Inflammatory macrophage treated with lipopolysaccharide for 4 hours (primary cell): Measurements from ENCODE around the gene FMN1.

Experiments used
- DNase-seq: peaks from one replicate; pipeline ENCODE4 v3.0.0-alpha.2; 2020

The FMN1 gene

GRCh38 chr15:33194704-33195670 is at the start of gene FMN1:
Gene FMN1, minus strand, starts transcription at chr15:33194714. Its CDS starts 39,800 bp downstream, at chr15:33154914.
- DNase-seq, result peak; percentile 96

DNA sequence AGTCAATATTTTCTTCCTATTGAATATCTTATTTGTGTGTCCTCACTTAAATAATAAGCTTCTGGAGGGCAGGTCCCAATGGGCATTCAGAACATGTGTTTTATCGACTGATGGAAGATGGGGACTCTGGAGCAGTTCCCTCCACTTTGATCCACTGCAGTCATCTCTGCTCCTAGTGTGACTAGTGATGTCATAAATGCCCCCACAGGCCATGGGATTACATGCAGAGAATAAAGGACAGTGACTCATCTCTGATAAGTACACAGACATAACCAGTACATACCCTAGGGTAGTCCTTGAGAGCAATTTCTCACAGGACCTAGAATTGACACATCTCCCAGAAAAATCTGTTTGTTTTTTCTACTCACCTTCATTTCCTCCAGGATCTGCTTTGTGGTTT is 49.4 kb upstream of the FMN1 start:
- peak; percentile 44 for DNase-seq

- no peak for DNase-seq
These were observed 48.9 kb upstream of the FMN1 start for GRCh38 chr15:33243393-33243792.

DNA sequence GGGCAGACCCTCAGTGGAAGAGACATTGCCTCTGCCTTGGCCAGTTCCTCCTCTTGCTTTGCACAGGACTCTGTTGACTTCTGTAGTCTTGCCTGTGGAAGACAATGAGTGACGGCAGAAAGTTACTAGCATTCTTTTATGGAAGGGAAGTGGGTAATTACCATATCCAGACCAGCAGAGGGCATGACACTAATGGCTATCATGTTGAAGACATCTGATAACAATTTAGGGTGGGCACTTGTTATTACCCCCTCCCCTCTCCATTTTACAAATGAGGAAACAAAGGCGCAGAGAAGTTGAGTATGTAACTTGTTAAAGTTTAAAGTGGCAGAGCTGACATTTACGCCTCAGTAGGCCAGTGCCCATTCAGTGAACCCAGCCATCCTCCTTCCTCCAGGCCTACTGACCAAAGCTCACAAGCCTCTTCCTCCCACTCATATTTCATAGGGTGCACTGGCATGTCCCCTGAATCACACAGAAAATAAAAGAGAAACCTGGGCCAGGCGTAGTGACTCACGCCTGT is 48.2 kb upstream of the FMN1 start:
- peak; percentile 47 for DNase-seq

- DNase-seq, result no peak
These were observed 47.7 kb upstream of the FMN1 start for GRCh38 chr15:33242165-33242564.

DNA sequence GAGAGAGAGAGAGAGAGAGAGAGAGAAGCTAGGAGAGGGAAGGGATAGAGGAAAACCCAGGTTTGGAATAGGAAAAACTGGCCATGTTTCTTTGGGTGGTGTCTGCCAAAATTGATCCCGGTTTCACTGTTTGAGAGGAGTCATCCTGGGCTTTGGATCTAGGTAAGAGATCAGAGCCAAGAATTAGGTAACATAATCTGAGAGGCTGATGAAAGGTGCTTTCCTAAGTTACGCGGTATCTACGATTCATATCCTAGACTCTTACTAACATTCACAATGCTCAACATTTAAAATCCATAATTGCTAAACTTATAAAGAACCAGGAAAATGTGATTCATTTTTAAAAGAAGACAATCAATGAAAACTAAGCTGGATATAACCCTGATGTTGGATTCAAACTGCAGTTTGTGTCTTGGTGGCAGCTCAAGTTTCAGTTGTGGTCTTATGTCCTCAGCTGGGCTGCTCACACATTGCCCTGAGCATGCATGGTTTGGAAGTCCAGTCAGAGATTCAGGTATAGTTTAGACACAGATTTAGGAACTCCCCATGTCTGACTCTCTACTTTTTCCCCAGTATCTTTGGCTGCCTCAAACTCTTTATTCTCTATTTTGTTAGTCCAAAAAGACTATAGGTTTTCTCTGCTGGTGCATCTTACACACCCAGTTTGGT is 42.5 kb upstream of the FMN1 start:
- DNase-seq, result peak; percentile 27

GRCh38 chr15:33234020-33234461 is 39.5 kb upstream of the FMN1 start:
- DNase-seq, result peak; percentile 13

GRCh38 chr15:33226559-33227181 is 32.2 kb upstream of the FMN1 start:
- DNase-seq, result peak; percentile 81

DNA sequence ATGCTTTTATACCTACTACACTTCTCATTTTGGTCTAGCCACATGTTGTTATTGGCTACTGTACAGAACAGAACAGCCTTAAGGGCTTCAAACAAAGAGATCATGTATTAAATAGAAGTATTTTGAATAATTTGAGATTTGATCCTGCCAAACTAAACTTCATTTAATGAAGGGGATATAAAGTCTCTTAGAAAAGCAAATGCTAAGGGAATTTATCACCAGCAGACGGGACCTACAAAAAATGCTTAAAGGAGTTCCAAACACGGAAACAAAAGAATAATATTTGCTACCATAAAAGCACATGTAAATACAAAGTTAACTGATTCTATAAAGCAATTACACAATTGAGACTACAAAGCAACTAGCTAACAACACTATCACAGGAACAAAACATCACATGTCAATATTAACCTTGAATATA is 23.6 kb upstream of the FMN1 start:
- DNase-seq, result no peak

DNA sequence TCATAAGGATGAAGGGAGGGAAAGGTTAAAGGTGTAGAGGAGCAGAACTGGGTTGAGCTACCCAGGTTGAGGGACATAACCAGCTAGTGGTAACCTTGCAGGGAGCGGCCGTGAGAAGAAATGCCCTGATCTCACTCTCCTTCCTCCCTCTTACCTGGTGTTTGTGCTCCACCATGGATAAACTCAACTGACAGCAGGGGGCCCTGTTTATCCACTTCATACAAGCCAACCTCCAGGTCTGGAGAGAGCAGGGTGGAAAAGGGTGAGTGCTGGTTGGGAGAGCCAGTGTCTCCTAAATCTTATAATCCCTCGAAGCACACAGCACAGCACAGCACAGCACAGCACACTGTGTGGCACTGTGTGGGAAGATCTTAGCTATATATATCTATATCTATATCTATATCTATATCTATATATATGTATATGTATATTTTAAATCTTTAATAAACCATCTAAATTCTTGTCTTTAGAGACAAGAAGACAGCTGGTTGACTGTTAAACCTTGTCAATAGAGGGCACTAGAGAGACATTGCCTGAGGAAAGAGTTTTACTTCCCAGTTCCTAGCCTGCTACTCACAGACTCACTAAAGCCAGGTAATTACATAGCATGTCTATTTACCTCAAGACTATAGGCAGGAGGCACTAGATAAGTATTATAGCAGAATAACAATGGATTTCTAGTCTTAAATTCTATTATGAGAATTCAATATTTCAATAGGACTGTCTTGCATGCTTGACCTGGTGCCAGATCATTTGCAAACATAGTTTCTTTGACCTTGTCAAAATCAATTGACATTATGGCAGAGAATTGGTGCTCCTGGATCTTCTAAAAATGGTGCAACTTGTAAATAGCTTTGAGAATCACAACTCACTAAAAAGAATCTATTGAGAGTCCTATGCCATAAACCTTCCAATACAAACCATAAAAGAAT is 21.7 kb upstream of the FMN1 start:
- peak; percentile 70 for DNase-seq

DNA sequence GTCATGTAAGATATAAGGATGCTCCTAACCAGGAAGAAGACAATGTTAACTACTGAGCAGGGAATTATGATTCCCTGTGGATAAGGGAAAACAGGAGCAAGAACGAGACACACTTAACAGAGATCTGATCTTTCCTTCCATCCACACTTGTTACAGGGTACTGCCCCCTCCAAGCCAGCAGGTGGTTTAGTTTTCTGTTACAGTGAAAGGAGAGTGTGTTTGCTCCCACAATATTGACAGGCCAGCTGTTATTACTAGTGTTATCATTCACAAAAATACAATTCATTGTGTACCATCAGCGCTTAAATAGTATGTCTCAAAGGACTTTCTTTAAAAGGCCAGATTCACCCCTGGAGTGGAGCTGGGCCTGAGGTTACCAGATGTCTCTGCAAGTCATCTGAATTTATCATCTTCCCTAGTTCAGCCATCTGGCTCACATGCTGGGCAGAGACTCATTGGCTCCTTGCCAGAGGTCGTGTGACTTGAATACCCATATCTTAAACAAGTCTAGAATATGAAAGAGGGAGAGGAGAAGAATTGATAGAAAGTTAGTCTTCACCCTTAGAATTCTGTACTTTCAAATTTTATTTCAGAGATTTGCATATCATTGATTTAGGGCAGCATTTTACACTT is 16.8 kb upstream of the FMN1 start:
- DNase-seq, result peak; percentile 15

- peak; percentile 70 for DNase-seq
These were observed 15.3 kb upstream of the FMN1 start for GRCh38 chr15:33209575-33210481.

GRCh38 chr15:33207646-33208045 is 13.1 kb upstream of the FMN1 start:
- no peak for DNase-seq

- no peak for DNase-seq
These were observed 11.9 kb upstream of the FMN1 start for GRCh38 chr15:33206366-33206765.

DNA sequence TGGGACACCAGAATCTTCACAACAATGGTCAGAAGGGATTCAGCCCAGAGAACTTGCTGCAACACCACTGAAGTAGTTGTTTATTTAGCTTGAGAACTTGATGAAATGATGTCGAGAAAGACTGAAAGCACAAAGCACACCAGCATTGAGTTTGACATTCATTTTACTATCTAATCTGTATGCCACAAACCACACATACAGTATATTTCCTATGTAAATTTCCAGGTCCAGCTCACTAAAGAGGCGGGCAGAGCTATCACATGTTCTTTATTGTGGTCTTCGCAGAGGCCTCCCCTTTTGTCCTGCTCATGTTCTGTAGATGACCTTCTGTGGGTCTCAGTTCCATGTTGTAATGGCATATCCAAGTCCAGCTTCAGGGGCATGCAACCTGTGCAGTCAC is 10.4 kb upstream of the FMN1 start:
- DNase-seq, result no peak

- DNase-seq, result no peak
These were observed 9.6 kb upstream of the FMN1 start for GRCh38 chr15:33204087-33204486.

- DNase-seq, result peak; percentile 82
These were observed 7.1 kb upstream of the FMN1 start for GRCh38 chr15:33201491-33202231.

- no peak for DNase-seq
These were observed 6.4 kb upstream of the FMN1 start for GRCh38 chr15:33200903-33201302.

GRCh38 chr15:33200444-33200843 is 5.9 kb upstream of the FMN1 start:
- DNase-seq, result peak; percentile 22

GRCh38 chr15:33198541-33198940 is 4.0 kb upstream of the FMN1 start:
- DNase-seq, result no peak
